Loucy (cell line): ENCODE results near the gene CRTC1.

ENCODE experiments used
- CTCF ChIP-seq: fragments of 200-600 bp; sonication (generic); conservative IDR thresholded peaks from 2 replicates; pipeline ENCODE4 v1.5.1; 2014; ENCODE audit warnings: mild to moderate bottlenecking, antibody characterized with exemption, low read length
- EZH2phosphoT487 ChIP-seq: fragments of 200-600 bp; IDR thresholded peaks from 2 replicates; pipeline ENCODE4 v1.6.1; 2018; ENCODE audit warnings: antibody characterized with exemption, mild to moderate bottlenecking, moderate library complexity, borderline replicate concordance

- TF ChIP-seq CTCF (no peak), EZH2phosphoT487 (no peak)
Observed at GRCh38 chr19:18701250-18701608, 17.7 kb downstream of the CRTC1 start.
